ENCODE measurements around the gene PHACTR4. TPM values are rescaled to one million over a fixed set of nuclear protein-coding genes. Genes with fewer than 3 reads are reported as not detected.

Gene PHACTR4
- total and polyA plus RNA-seq, 9 of the 15 experiments (the other 6 are each of a cell fraction or from before 2014, with no cell fraction given): 6.4 to 43.6 (median 14.2) TPM

GRCh38 chr1:28510273-28510969 is 140.9 kb downstream of the PHACTR4 start (continued):
- peak; percentile 74; the same call in 1 of the 2 replicates for TF ChIP-seq THAP7 (CRISPR knock-in tag; IDR thresholded peaks at IDR 0.05)
- TF ChIP-seq NONO (IDR thresholded peaks at IDR 0.05; ENCODE audit: low read depth in 2 of 2, low read length in 1 of 2): peak in 1 of 2 experiments; percentile 49; a peak in 2 of 4 replicates
- no peak for TF ChIP-seq MYC (IDR thresholded peaks at IDR 0.05; ENCODE audit: low read depth, low read length)
- peak; percentile 39; the same call in 1 of the 2 replicates for TF ChIP-seq MYC (CRISPR knock-in tag; IDR thresholded peaks at IDR 0.05; ENCODE audit: borderline replicate concordance, low read depth)
- TF ChIP-seq RBM34 (IDR thresholded peaks at IDR 0.05; ENCODE audit: borderline replicate concordance, insufficient read depth, low read length): no peak
- TF ChIP-seq POLR2A (conservative IDR thresholded peaks at IDR 0.05): peak; percentile 90
- TF ChIP-seq ZNF609 (CRISPR knock-in tag; IDR thresholded peaks at IDR 0.05; ENCODE audit: borderline replicate concordance): peak; percentile 75; the same call in 1 of the 2 replicates
- peak; percentile 42 for TF ChIP-seq E2F3 (CRISPR knock-in tag; IDR thresholded peaks at IDR 0.05)
- TF ChIP-seq DACH1 (IDR thresholded peaks at IDR 0.05; ENCODE audit: partially characterized antibody): no peak
- no peak; the same call in 1 of the 2 replicates for TF ChIP-seq ZNF764 (CRISPR knock-in tag; IDR thresholded peaks at IDR 0.05; ENCODE audit: low read depth)
- peak; percentile 65 for TF ChIP-seq KLF10 (CRISPR knock-in tag; IDR thresholded peaks at IDR 0.05)
- no peak; the same call in 1 of the 2 replicates for TF ChIP-seq TOE1 (IDR thresholded peaks at IDR 0.05; ENCODE audit: borderline replicate concordance)
- TF ChIP-seq TOE1 (CRISPR knock-in tag; IDR thresholded peaks at IDR 0.05; ENCODE audit: borderline replicate concordance, low read depth): no peak
- TF ChIP-seq TSHZ1 (CRISPR knock-in tag; IDR thresholded peaks at IDR 0.05): peak; percentile 52; the same call in 1 of the 2 replicates
- no peak; the same call in 1 of the 2 replicates for TF ChIP-seq ZNF511 (CRISPR knock-in tag; IDR thresholded peaks at IDR 0.05)
- TF ChIP-seq ZBTB17 (CRISPR knock-in tag; IDR thresholded peaks at IDR 0.05): peak; percentile 93
- no peak; the same call in 1 of the 2 replicates for TF ChIP-seq OTX1 (CRISPR knock-in tag; IDR thresholded peaks at IDR 0.05)
- TF ChIP-seq POLR2AphosphoS5 (IDR thresholded peaks at IDR 0.05; ENCODE audit: control insufficient read depth, insufficient read depth, low read depth, low read length): peak; percentile 91
- TF ChIP-seq ZBED1 (IDR thresholded peaks at IDR 0.05): no peak; the same call in 1 of the 2 replicates

All from K562 (cell line).